Stimulated activated CD8-positive, alpha-beta memory T cell treated with anti-CD3 and anti-CD28 coated beads, Interleukin-15, amount 100 ng/mL, for 24 hours (primary cell): Measurements from ENCODE around the gene GALNT6.
A peak's percentile ranks its signal among the peaks of the same experiment; 100 is the strongest.
"Not testable (repeated sequence)": the region's sequence is repeated elsewhere in the genome, so short reads cannot be mapped to it uniquely, and the experiment has no call there.

Experiments used
- DNase-seq: peaks from one replicate; pipeline ENCODE4 v3.0.0-alpha.2; 2020; ENCODE audit warnings: low read depth

The GALNT6 gene

GRCh38 chr12:51357374-51358047 lies 33.7 kb downstream of the GALNT6 start:
- no peak for DNase-seq

DNA sequence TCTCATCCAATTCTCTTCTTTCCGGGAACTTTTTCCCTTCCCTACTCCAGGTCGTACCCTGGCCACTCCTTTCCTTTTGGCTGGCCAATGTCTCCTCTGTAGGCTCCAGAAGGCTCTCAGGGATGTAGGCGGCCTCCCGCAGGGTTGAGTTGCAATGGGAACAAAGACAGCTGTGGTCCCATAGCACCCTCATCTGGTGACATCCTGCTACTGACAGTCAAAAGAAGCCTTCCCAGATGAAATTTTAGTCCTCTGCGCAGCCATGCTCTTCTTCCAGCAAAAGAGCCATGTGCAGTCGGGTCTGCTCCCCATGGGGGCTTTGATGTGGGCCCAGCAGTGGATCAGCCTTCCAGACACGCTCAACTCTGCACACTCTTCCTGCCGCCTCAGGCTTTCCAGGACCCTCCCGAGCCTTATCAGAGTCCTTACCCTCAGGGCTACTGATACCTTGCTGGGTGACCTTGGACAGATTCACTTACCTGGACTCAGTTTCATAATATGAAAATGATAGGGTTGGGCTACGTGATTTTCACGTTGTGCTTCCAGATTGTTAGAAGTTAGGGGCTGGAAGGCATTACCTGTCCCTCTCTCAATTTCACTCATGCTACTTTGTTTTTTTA lies 39.2 kb downstream of the GALNT6 start:
- DNase-seq = no peak

DNA sequence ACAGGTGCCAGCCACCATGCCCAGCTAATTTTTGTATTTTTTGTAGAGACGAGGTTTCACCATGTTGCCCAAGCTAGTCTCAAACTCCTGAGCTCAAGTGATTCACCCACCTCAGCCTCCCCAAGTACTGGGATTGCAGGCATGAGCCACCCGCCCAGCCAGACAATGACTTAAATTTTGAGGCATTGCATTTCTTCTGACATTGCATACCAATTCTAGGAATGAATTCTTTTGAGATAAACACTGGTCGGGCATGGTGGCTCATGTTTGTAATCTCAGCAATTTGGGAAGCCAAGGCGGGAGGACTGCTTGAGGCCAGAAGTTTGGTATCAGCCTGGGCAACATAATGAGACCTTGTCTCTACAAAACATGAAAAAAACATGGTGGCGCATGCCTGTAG lies 42.2 kb downstream of the GALNT6 start:
- DNase-seq = no peak

- DNase-seq = no peak
Observed at GRCh38 chr12:51348116-51348515, 43.1 kb downstream of the GALNT6 start.

GRCh38 chr12:51346581-51346980 lies 44.6 kb downstream of the GALNT6 start, which contains the start of gene CELA1:
CELA1 (minus strand) TSS chr12:51346679; CDS start chr12:51346638, 41 bp downstream.
- no peak for DNase-seq

DNA sequence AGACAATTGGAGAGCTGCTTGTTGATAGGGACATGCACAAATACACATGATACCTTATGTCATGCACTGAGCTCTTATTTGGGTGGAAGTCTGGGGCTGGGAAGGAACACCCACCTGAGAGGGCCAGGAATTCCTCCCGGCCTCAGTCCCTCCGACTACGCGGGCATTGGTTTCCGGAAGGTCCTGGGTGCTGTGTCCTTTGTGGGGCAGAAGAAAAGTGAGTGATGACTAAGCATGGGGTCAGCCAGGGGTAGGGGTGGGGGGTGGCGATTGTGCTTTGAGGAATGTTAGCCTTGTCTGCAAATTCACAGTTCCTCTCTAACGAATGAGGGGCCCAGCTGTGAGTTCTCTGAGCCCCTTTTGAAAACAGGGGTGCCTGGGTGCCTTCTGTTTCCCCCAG lies 45.5 kb downstream of the GALNT6 start:
- DNase-seq = no peak

- no peak for DNase-seq
Observed at GRCh38 chr12:51343201-51343600, 48.0 kb downstream of the GALNT6 start.

GRCh38 chr12:51342416-51342815 lies 48.8 kb downstream of the GALNT6 start:
- DNase-seq = no peak

DNA sequence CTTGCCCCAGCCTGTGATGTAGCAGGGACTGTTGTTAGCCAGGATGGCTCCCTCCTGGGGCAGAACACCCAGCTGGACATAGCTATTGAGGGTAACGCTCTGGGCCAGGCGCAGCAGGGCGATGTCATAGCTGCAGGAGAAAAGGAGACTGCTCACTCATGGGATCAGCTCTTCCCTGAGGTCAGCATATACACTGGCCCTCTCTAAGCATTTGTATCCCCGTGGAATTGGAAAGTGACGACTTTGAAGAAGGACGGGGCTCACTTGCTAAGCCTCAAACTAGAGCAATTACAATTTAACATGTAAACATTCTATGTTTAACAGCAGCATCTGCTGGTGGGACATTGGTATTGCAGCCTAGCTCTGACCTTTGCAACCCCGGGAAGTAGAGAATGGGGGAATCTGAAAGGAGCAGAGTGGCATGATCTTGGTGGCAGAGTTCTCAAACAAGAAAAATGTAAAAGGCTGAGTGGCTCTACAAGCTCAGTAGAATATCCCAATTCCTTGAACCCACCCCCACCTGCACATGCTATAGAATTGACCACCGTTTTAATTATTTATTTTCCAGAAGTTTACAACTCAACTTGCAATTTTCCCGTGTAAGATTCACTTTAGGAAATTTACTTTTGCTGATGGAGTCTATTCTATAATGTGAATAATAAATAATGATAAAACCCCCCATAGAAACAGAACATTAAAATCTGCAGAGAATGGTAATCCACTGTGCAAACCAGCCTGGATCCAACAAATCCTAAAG lies 49.8 kb downstream of the GALNT6 start:
- DNase-seq = peak; percentile 21

DNA sequence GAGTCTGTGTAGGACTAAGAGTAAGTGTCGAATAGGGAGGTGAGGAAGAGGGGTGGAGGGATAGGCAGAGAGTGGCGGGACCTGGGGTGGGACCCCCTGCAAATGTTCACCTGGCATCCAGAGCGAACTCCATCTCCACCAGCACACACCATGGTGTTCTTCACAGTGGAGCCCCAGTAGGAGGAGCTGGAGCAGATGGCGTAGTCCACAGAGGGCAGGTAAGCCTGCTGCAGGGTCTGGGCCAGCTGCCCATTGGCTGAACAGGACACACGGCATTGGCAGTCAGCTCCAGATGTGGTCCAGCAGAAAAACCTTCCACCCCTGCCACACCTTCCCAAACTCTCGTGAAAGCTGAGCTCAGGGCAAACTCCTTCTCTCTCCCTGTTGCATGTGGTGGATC lies 51.5 kb downstream of the GALNT6 start:
- no peak for DNase-seq

DNA sequence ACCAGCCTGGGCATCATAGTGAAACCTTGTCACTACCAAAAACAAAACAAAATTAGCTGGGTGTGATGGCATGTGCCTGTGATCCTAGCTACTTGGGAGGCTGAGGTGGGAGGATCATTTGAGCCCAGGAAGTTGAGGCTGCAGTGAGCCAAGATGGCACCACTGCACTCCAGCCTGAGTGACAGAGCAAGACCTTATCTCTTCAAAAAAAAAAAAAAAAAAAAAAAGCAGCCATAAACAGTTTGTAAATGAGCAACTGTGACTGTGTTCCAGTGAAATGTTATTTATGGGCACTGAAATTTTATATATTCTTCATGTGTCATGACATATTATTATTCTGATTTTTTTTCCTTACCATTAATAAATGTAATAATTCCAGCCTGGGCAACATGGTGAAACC lies 53.9 kb downstream of the GALNT6 start:
- DNase-seq = not testable (repeated sequence)

GRCh38 chr12:51335931-51336330 lies 55.3 kb downstream of the GALNT6 start:
- no peak for DNase-seq

- DNase-seq = no peak
Observed at GRCh38 chr12:51334764-51335163, 56.4 kb downstream of the GALNT6 start.

DNA sequence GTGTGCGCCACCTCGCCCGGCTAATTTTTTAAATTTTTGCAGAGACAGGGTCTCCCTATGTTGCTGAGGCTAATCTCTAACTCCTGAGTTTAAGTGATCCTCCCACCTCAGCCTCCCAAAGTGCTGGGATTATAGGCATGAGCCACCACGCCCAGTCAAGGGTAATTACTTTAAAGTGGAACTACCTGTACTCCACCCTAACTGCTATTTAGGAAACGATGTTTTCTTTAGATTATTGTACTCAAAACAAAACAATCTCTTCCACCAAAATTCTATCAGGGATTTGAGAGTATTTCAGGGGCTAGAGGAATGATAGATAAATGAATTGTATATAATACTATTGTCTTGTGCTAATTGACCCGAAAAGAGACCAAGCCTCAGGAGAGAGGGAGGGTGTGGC lies 57.7 kb downstream of the GALNT6 start:
- no peak for DNase-seq

- DNase-seq = no peak
Observed at GRCh38 chr12:51330186-51330585, 61.0 kb downstream of the GALNT6 start.

GRCh38 chr12:51329742-51330141 lies 61.5 kb downstream of the GALNT6 start:
- DNase-seq = no peak

DNA sequence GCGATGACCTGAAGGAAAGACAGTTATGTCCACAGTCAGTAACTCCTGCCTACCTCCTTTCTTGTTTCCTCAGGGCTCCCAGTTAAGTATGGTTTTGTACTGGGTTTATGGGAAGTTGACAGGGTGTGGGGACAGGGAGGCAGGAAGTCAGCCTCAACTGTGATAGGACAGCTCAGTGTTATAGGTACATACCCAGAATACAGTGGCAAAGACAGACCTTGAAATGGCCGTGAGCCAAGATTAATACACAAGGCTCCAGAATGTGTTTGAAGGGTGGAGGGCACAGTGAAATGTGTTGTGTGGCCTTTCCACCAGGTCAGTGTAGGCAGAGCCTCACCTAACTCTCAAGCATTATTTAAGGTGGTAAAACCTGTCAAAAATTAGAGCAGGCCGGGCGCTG lies 62.6 kb downstream of the GALNT6 start:
- DNase-seq = no peak

DNA sequence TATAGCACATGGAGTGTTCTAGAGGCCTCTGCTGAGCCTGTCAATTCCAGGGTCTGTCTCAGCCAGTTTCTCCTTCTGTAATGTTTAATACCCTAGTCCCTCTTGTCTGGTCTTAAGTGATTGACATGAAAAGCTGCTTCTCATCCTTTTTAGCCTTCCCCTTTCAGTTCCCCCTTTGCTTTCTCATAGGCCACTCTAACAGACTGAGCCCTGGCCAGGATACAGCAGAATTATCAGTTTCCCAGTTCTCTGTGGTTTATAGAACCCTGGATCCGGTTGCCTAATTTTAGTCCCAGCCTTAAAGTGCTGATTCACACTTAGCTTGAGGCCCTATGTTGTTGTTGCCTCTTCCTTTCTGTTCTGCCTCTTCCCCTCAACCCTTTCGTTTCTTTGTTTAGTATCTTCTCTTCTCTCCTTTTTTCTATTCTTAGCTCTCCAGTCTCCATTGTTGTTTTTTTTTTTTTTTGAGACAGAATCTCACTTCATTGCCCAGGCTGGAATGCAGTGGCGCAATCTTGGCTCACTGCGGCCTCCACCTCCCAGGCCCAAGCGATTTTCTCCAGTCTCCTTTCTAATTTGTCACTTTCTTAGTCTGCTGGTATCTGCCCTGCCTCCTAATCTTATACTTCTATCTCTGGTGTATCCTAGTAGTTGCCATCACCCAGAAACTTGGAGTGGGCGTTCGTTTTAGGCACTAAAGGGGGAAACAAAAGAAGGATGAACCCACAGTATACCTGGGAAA lies 64.3 kb downstream of the GALNT6 start:
- DNase-seq = no peak

- no peak for DNase-seq
Observed at GRCh38 chr12:51324953-51325352, 66.3 kb downstream of the GALNT6 start.

GRCh38 chr12:51323966-51324895 lies 67.0 kb downstream of the GALNT6 start, which contains the start of gene BIN2:
BIN2 (minus strand) TSS chr12:51324174; CDS start chr12:51324102, 72 bp downstream.
- DNase-seq = peak; percentile 46

GRCh38 chr12:51323317-51323960 lies 67.8 kb downstream of the GALNT6 start:
- DNase-seq = no peak
